GM12878 (cell line): ENCODE measurements around the gene CNST. TPM values are rescaled to one million over a fixed set of nuclear protein-coding genes. Genes with fewer than 3 reads are reported as not detected.

ENCODE experiments used
- ATAC-seq: fragments of 200-7000 bp; cut with Tn5 transposase; 3 replicates; pipeline ENCODE4 v1.9.1; 2020; ENCODE audit warnings: mild to moderate bottlenecking, moderate library complexity
- BruUV-seq: library from RNA; stranded (reverse); fragments of 400-500 nt; replicated peaks from 2 replicates; lab custom pipeline; 2021; lab: Mats Ljungman, UMichigan
- CTCF ChIA-PET: fragments of 300-600 bp; sonication (Branson Sonifier 250); formaldehyde crosslinking; extraction: SDS; loops from one replicate; lab custom pipeline; 2021; ENCODE audit warnings: inconsistent platforms; lab: Yijun Ruan, JAX
- POLR2A ChIA-PET: fragments of 350-600 bp; formaldehyde crosslinking; extraction: SDS; loops from one replicate; lab custom pipeline; 2021; ENCODE audit warnings: inconsistent platforms; lab: Charles Lee
- RAD21 ChIA-PET: fragments of 300-600 bp; sonication (Branson Sonifier 250); formaldehyde crosslinking; loops from one replicate; lab custom pipeline; 2023; ENCODE audit warnings: antibody characterized with exemption; ENCODE audit not compliant: unreplicated experiment; lab: Charles Lee
- SMC1A ChIA-PET: fragments of 300-600 bp; sonication (Branson Sonifier 250); formaldehyde crosslinking; loops from one replicate; lab custom pipeline; 2023; ENCODE audit not compliant: unreplicated experiment, uncharacterized antibody; lab: Charles Lee
- DNase-seq: peaks from one replicate; pipeline ENCODE4 v3.0.0-alpha.2; 2011; ENCODE audit warnings: low read depth, low spot score
- FAIRE-seq: peaks from 3 replicates; lab custom pipeline; 2011; peaks lifted over from hg19 to GRCh38; lab: Jason Lieb, UNC
- H2AFZ ChIP-seq: 2 replicates; pipeline ENCODE4 v1.6.0; 2011; ENCODE audit warnings: low read depth, low read length, control low read depth; ENCODE audit not compliant: control insufficient read depth
- H3K27ac ChIP-seq: 2 replicates; pipeline ENCODE4 v1.5.1; 2011; ENCODE audit warnings: control low read depth; ENCODE audit not compliant: control insufficient read depth, insufficient read depth
- H3K27me3 ChIP-seq, 2 experiments: replicated peaks in 1 of 2; 2 replicates each; pipeline versions ENCODE4 v1.6.0 to v1.6.1; 2011; ENCODE audit warnings: low read length in 1 of 2; ENCODE audit not compliant: control insufficient read depth in 2 of 2, insufficient read depth in 2 of 2
- H3K36me3 ChIP-seq, 2 experiments: 2 replicates each; pipeline ENCODE4 v1.5.1; 2011; ENCODE audit warnings: low read length in 1 of 2; ENCODE audit not compliant: control insufficient read depth in 2 of 2, insufficient read depth in 2 of 2
- H3K4me1 ChIP-seq: 2 replicates; pipeline ENCODE4 v1.6.1; 2011; ENCODE audit warnings: mild to moderate bottlenecking, low read length, moderate library complexity, mixed read lengths; ENCODE audit not compliant: control insufficient read depth, insufficient read depth
- H3K4me2 ChIP-seq: 2 replicates; pipeline ENCODE4 v1.6.0; 2011; ENCODE audit warnings: control low read depth; ENCODE audit not compliant: control insufficient read depth, insufficient read depth
- H3K4me3 ChIP-seq: fragments of 200-600 bp; sonication (generic); 2 replicates; pipeline ENCODE4 v1.5.1; 2016
- H3K79me2 ChIP-seq: 2 replicates; pipeline ENCODE4 v1.6.0; 2011; ENCODE audit warnings: low read length; ENCODE audit not compliant: control insufficient read depth, insufficient read depth
- H3K9ac ChIP-seq: 2 replicates; pipeline ENCODE4 v1.8.0; 2011; ENCODE audit warnings: low read length, control low read depth, mixed read lengths; ENCODE audit not compliant: control insufficient read depth, insufficient read depth
- H3K9me3 ChIP-seq: replicated peaks from 3 replicates; pipeline ENCODE4 v1.5.1; 2011; ENCODE audit warnings: mild to moderate bottlenecking, low read length; ENCODE audit not compliant: control insufficient read depth, insufficient read depth
- H4K20me1 ChIP-seq: 2 replicates; pipeline ENCODE4 v1.6.0; 2011; ENCODE audit not compliant: control insufficient read depth, insufficient read depth
- HCFC1 ChIP-seq: fragments of 150-350 bp; IDR thresholded peaks from 2 replicates; pipeline ENCODE4 v1.6.1; 2014; ENCODE audit warnings: low read length
- WGBS: methylation state at CpG from one replicate; pipeline ENCODE4 v1.1.6; 2016; ENCODE audit warnings: low lambda C conversion rate; ENCODE audit not compliant: insufficient replicate concordance, insufficient coverage; ENCODE audit errors: missing lambda C conversion rate; 5-methylcytosine and 5-hydroxymethylcytosine counted together
- in situ Hi-C: fragments of 300-500 bp; cut with MboI; formaldehyde crosslinking; loops from 9 replicates; pipeline ENCODE4 v1.14.3; 2018; ENCODE audit warnings: mixed read lengths
- intact Hi-C: fragments of 100-400 bp; cut with micrococcal nuclease; formaldehyde crosslinking; loops from one replicate; pipeline ENCODE4 v1.14.2; 2022; ENCODE audit not compliant: unreplicated experiment
- polyA plus RNA-seq, 11 experiments: library from polyadenylated mRNA; depleted of rRNA in 4 of 11; unstranded in 6 of 11; stranded (reverse) in 5 of 11; fragments of >200 nt; fragmentation: Nextera tagmentation in 4 of 11; fragmentation: Illumina TruSeq in 1 of 11; extraction: Ambion mirVana in 4 of 11; extraction: Trizol in 1 of 11; gene quantifications; 1 replicate in 1 of 11; 2 replicates in 10 of 11; pipeline versions ENCODE4 v1.2.1 to v1.2.3, GENCODE V29; 2011 to 2016; ENCODE audit warnings: inconsistent platforms in 2 of 11, missing spikeins in 2 of 11, low read depth in 1 of 11
- total RNA-seq, 4 experiments: library from RNA; depleted of rRNA in 3 of 4; stranded (reverse); fragments of >200 nt in 3 of 4; fragmentation: Illumina TruSeq in 1 of 4; extraction: Trizol in 1 of 4; gene quantifications; 2 replicates each; pipeline versions ENCODE4 v1.2.1 to v1.2.3, GENCODE V29; 2013 to 2021
- TF ChIP-seq, protein P1 (sequence below): fragments of 450-650 bp; formaldehyde crosslinking; IDR thresholded peaks from 2 replicates; pipeline ENCODE4 v1.4.0; 2022; ENCODE audit warnings: mild to moderate bottlenecking, moderate library complexity
- TF ChIP-seq, protein P2 (sequence below): fragments of 450-650 bp; IDR thresholded peaks from 2 replicates; pipeline ENCODE4 v1.6.1; 2017; ENCODE audit warnings: mild to moderate bottlenecking

The CNST gene
- total and polyA plus RNA-seq, 10 of the 15 experiments (the other 5 are each of a cell fraction or from before 2014, with no cell fraction given): 4.8 to 16.2 (median 12.3) TPM

DNA sequence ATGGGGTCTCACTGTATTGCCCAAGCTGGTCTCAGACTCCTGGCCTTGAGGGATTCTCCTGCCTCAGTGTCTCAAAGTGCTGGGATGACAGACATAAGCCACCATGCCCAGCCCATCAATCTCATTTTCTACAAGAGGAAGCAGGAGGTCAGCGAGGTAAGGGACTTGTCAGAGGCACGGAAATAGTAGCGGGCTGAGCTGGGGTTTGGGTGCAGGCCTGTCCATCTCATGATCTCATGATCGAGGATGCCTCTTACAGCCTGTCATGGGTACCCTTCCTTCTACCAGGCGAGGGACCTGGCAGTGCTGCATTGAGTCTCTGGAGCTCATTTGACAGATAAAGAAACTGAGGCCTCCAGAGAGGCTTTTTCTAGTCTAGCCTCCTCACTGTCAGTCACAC lies 129.4 kb downstream of the CNST start (continued):
- TF ChIP-seq, protein P1, sequence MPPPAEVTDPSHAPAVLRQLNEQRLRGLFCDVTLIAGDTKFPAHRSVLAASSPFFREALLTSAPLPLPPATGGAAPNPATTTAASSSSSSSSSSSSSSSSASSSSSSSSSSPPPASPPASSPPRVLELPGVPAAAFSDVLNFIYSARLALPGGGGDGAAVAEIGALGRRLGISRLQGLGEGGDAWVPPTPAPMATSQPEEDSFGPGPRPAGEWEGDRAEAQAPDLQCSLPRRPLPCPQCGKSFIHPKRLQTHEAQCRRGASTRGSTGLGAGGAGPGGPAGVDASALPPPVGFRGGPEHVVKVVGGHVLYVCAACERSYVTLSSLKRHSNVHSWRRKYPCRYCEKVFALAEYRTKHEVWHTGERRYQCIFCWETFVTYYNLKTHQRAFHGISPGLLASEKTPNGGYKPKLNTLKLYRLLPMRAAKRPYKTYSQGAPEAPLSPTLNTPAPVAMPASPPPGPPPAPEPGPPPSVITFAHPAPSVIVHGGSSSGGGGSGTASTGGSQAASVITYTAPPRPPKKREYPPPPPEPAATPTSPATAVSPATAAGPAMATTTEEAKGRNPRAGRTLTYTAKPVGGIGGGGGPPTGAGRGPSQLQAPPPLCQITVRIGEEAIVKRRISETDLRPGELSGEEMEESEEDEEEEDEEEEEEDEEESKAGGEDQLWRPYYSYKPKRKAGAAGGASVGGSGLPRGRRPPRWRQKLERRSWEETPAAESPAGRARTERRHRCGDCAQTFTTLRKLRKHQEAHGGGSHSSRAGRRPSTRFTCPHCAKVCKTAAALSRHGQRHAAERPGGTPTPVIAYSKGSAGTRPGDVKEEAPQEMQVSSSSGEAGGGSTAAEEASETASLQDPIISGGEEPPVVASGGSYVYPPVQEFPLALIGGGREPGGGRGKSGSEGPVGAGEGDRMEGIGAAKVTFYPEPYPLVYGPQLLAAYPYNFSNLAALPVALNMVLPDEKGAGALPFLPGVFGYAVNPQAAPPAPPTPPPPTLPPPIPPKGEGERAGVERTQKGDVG (CRISPR knock-in tag): no peak

DNA sequence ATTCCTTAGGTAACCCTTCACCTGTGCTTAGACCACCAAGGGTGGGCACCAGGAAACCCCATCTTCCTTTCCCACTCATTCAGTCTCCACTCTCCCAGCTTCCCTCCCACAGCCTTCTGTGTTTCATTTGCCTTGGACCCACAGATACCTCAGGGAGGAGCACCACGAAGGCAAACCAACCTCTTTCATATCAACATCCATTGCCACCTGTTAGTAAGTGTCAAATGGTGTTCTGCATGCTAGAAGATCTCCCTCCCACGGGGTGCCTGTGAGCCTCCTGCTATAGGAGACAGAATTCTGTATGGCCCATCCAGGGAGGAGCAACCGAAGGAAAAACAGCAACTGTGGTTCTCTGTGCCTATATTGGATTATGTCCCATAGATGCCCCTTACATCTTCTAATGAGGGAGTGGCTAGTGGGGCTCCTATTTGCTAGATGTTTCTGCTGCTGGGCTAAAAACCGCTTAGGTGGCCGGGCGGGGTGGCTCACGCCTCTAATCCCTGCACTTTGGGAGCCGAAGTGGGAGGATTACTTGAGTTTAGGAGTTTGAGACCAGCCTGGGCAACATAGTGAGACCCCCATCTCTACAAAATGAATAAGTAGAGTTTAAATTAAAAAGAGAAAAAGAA lies 132.3 kb downstream of the CNST start:
- POLR2A ChIA-PET: no interaction called here
- ATAC-seq (no peak), DNase-seq (no peak), FAIRE-seq (no peak)
- CTCF ChIA-PET: interaction anchor here (0.6 to 4.1 kb wide), 4 partner anchors 10 to 1546 kb away, joined by 3 to 18 read pairs (median 10); no protein-coding TSS in a partner anchor
- WGBS: 74% methylated on average over 8 of the region's 8 CpGs
- Histone ChIP-seq H4K20me1 (no peaks in the 10 kb centered on the region), H3K27ac (peak overlapping the region; percentile 50), H3K27me3 (no peaks in the 10 kb centered on the region), H3K79me2 (no peaks in the 10 kb centered on the region), H2AFZ (peak overlapping the region; percentile 87), H3K4me1 (peaks cover 4% of the 10 kb centered on the region), H3K9me3 (no peaks in the 10 kb centered on the region; the same call in 2 of the 3 replicates), H3K36me3 (no peaks in the 10 kb centered on the region), H3K4me3 (0 out of 2 replicates have a peak overlapping the region, but pooled peaks have one; percentile 13), H3K9ac (peak overlapping the region; percentile 26; the same call in 1 of the 2 replicates), H3K4me2 (peak overlapping the region; percentile 66)
- intact Hi-C loops (loop anchor here (1.0 to 5.0 kb wide), 5 partner anchors 9 to 1546 kb away; partner anchors contain the start of genes CNST, KIF26B and TFB2M), in situ Hi-C loops (loop anchor here (5.0 to 10.0 kb wide), 2 partner anchors 201 to 1544 kb away; partner anchors contain the start of gene KIF26B)
- TF ChIP-seq, protein P2, sequence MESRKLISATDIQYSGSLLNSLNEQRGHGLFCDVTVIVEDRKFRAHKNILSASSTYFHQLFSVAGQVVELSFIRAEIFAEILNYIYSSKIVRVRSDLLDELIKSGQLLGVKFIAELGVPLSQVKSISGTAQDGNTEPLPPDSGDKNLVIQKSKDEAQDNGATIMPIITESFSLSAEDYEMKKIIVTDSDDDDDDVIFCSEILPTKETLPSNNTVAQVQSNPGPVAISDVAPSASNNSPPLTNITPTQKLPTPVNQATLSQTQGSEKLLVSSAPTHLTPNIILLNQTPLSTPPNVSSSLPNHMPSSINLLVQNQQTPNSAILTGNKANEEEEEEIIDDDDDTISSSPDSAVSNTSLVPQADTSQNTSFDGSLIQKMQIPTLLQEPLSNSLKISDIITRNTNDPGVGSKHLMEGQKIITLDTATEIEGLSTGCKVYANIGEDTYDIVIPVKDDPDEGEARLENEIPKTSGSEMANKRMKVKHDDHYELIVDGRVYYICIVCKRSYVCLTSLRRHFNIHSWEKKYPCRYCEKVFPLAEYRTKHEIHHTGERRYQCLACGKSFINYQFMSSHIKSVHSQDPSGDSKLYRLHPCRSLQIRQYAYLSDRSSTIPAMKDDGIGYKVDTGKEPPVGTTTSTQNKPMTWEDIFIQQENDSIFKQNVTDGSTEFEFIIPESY: 0 out of 2 replicates have a peak, but pooled peaks have one; percentile 20
- no peak for TF ChIP-seq HCFC1
- RAD21 ChIA-PET: no interaction called here
- no TSS peak for BruUV-seq
- SMC1A ChIA-PET: interaction anchor here (0.8 kb wide), 1 partner anchor 201 kb away, joined by 3 read pairs; no protein-coding TSS in a partner anchor
